ENCODE results near the gene SHFL.

SHFL gene

DNA sequence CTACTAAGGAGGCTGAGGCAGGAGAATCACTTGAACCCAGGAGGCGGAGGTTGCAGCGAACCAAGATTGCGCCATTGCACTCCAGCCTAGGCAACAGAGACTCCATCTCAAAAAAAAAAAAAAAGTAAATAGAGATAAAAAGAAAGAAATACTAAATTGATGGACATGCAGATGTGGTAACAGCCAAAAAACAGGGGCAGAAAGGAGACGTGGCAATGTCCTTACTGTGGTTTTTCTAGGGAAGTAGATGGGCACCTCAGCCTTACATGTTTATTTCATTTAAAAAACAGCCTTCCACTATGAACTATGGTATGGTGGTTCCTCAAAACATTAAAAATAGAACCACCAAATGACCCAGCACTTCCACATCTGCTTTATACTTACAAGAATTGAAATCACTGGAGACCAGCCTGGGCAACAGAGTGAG lies 40.1 kb downstream of the SHFL start:
- no peak for DNase-seq (ENCODE audit: low read depth in 2 of 2, low spot score in 1 of 2)

DNA sequence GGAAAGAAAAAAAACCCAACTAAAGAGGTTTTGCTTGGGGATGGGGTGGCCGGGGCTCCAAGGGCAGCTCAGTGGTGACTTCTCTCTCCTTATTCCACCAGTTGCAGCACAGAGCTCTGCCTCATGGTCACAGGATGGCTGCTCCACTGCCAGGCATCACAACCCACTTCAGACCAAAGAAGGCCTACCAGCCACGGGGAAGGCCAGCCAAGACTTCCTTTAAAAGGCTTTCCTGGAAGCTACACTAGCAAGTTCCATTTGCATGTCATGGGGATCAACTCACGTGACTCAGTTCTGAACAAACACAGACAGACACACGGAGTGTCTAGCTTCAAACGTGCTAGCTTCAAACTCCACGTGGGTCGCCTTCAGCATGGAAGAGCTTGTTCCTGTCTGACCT lies 46.8 kb downstream of the SHFL start:
- no peak for DNase-seq (ENCODE audit: low read depth in 2 of 2, low spot score in 1 of 2)

DNA sequence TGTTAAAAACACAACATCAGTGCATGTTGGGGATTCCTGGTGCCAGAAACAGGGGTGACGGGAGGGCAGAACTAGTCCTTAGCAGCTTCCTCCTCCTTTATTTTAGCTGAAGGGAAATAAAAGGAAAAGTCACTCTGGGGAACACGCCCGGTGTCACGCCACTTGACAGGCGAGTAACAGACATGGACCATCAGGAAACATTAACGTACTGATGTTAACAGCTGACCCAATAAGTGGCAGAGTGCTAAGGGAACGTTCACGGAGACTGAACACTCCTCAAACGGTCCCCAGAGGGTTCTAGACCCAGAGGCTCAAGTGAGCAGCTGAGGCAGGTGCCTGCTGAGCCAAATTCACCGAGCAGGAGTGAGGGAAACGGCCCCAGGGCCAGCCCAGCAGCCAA lies 47.5 kb downstream of the SHFL start:
- DNase-seq (ENCODE audit: low read depth in 2 of 2, low spot score in 1 of 2), result no peak

DNA sequence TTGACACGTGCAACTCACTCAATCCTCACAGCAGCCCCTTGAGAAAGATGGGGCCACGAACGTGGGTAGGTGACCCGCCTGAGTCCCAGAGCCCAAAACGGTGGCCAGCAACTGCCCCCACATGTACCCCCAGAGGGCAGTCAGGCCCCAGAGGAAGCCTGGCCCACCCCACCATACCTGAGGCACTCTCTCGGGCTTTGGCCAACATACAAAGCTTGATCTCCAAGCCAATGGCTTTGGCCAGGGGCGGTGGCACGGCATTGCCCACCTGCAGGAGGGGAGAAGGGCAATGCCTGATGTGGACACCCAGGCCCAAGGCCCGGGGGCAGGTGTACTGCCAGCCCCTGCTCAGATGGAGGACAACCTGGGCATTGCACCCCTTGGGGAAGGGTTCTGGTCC lies 47.9 kb downstream of the SHFL start:
- DNase-seq (ENCODE audit: low read depth in 2 of 2, low spot score in 1 of 2), result no peak

DNA sequence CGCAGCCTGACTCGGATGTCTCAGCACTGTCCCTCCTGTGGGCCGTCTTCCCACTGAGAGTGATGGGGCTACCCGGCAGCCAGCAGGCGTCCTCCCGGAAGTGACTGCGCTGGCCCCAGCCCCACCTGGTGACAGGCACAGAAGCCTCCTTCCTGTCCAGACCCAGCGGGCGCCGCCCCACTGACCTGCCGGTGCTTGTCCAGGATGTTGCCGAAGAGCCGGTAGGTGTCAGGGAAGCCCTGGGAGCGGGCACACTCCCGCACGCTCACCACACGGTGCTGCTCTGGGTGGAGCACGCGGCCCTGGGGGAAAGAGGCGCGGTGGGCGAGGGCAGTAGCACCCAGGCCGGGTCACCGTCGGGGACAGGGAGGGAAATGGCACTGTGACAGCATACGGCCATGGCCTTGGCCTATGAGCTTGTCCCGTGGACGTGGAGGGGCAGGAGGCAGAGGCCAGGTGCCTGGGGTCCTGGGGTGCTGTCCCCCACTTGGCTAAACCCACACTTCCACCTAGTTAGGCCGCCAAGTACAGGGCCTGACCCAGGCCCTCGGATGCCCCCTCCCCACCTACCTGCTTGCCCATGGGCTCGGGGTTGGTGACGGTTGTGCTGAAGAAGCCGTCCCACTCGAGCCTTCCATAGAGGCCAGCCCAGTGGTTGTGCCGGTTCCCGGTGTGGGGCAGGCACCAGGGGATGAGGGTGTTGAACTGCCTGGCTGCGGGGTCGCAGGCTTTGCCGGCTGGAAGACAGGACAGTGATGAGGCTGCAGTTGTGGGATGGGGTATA lies 49.6 kb downstream of the SHFL start:
- no peak for DNase-seq (ENCODE audit: low read depth in 2 of 2, low spot score in 1 of 2)

DNA sequence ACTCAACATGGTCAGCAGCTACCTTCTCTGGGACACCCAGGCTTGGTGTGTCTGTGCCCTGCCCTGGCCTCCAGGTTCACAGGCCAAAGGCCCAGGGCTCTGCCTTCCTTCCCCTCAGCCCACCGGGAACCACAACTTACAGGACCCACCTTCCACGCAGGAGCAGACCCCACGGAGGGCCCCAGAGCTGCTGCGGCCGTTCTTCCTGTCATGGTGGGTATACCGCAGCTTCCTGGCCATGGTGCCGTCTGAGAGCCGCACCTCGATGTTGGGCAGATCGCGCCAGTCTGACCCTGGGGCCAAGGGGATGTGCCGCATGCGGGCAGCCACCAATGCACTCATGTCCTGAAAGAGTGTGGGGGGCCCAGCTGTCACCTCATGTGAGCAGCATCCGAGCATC lies 50.8 kb downstream of the SHFL start:
- no peak for DNase-seq (ENCODE audit: low read depth in 2 of 2, low spot score in 1 of 2)

DNA sequence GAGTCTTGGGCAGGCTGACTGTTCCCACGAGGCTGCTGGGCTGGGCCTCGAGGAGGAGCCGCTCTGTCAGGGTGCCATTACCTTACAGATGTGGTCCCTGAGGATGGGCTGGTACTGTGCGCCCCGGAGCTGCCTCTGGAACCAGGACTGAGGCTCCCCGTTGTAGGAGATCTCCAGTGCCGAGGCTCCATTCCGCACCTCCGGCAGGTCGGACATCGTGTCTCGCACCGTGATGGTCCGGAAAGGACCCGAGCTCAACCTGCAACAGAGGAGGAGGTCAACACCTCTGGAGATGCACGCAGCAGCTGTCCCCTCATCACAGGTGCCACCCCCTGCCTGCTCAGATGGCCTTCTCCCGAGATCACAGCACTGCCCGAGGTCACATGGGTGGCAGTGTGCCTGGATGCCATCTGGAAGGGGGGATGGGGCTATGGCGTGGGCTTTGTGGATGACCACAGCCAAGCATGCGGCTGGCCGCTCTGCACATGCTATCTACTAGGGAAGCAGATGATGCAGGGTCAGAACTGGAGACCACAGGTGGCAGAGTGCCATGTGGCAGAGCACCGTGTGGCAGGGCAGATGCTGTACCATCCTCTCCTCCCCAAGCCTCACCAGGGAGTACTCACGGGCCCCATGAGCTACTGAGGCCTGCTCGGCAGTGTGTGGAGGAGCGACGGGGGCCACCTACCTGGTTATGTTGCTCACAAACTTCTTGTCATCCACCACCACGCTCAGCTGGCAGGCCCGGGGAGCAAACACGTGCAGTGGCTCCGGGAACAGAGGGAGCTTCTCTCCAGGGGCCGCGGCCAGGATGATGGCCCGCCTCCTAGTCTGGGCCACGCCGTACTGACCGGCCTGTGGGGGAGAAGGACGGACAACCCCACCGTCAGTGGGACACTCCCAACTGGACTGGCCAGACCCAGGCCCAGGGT lies 51.9 kb downstream of the SHFL start:
- DNase-seq (ENCODE audit: low read depth in 2 of 2, low spot score in 1 of 2), result no peak

DNA sequence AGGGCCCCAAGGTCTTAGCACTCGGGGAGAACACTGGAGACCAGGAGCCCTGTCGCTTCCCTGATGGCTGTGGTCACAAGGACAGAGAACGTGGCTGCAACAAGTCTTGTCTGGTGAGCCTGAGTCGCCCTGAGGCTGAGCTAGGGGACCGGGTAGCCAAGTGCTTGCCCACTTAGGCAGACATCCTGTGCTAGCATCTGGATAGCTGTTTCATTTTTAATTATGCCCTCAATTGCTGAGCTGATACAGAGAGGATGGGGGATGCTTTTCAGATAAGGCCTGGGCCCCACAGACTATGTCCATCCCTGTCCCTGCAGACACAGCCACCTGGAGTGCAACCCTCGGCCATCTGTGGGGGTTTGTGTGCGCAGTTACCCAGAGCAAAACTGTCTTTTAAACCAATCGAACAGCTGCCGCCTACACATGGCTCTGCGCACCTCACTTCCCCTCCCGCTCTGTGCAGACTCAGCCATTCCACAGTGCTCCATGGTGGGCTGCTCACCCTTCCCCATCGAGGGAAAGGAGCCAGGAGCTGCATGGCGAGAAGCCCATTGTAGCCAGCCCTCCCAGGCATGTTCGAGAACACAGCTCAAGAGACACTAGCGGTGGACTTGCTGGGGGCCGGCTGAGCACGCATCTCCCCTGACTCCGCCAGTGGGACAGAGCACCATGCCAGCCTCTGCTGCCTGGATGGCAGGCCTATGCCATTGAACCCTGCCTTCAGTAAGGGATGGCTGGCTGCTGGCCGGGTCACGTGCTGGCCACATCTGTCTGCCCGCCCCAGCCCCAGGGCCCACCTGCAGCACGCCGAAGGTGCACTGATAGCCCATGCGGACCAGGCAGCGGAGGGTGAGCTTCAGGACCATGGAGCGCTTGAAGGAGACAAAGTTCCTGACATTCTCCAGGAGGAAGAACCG lies 53.0 kb downstream of the SHFL start:
- no peak for DNase-seq (ENCODE audit: low read depth in 2 of 2, low spot score in 1 of 2)

DNA sequence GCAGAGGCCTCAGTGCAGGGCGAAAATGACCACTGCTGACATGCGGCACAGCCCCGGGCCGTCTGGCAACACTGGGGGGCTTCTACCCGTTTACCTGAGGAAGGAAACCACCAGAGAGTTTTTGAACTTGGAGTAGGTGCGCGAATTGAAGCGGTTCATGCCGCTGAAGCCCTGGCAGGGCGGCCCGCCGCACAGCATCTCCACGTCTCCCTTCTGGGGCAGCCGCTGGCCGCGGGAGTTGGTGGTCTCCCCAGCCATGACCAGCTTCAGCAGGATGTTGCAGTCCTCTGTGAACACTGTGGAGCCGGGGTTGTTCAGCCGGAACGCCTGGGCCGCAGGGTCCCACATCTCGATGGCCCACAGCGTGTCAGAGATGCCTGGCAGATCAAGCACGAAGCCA lies 53.8 kb downstream of the SHFL start:
- no peak for DNase-seq (ENCODE audit: low read depth in 2 of 2, low spot score in 1 of 2)

DNA sequence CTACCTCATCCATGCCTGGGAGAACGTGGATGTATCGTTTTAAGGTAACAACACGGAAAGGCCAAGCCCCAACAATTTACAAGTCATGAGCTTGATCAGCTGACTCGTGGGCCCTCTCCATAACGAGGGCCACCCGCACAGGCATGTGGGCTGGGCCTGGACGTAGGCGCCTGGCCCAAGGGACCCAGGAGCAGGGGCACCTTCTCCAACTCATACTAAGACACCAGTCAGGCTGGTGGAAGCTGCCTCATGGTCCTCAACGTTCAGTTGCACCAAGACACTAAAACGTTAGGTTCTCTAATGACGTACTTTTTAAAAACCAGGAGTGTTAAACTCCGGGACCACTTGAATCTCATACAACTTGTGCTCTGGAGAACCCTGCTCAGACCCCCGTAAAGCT lies 55.4 kb downstream of the SHFL start:
- no peak for DNase-seq (ENCODE audit: low read depth in 2 of 2, low spot score in 1 of 2)

DNA sequence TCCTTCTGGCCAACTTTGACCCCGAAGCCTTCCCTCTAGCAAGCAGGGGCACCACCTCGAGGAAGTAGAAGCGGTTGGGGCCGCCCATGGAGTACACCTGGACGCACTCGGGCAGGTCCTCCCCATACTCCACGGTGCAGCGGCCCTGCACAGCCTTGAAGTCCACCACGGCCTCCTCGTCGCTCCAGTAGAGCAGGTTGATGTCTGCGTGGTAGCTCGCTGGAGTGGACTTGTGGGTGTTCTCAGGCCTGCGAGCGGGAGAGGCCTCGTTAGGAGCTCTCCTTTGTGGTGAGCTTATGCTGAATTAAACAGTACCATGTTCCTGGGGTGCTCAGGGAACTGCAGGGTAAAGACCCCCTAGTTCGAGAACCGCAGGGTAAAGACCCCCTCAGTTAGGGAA lies 55.9 kb downstream of the SHFL start:
- DNase-seq (ENCODE audit: low read depth in 2 of 2, low spot score in 1 of 2), result no peak
